ENCODE results near the gene NCAPG2.

Gene NCAPG2

DNA sequence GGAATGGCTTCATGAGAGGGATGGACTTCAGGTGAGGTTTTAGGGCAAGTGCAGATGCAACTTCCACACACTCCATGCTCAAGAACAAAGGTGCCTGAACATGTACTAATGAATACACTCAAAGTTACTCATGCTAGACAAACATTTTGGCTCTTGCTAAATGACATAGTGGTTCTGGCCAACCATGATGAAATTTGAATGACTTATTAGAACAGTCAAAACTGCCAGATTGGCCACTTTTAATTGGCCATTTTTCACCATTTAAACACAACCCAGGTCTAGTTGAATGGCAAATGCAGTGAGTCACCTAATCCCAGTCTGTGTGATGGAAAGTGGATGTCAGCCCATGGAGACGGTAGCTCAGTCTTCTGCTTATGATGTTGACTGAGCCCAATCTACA lies 112.1 kb downstream of the NCAPG2 start:
- DNase-seq, result no peak

DNA sequence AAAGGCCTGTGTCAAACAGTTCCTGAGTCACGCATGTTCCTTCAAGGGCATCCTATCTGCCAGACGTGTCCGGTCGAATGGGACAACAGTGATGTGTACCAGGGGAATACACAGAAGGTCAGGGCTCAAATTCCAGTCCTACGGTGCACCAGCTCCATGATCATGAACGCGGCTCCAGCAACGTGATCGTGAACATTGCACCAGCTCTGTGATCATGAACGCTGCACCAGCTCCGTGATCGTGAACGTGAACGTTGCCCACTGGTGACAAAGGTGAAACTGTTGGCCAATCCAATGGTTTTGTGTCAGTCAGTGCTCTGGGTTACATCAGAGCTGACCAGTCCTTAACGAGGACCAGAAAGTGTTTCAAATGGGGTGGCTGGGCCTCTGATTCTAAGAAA lies 112.7 kb downstream of the NCAPG2 start:
- DNase-seq, result no peak

- no peak for DNase-seq
Measured at GRCh38 chr7:158590181-158590530, 114.4 kb downstream of the NCAPG2 start.

- DNase-seq, result no peak
Measured at GRCh38 chr7:158589653-158590052, 115.0 kb downstream of the NCAPG2 start.

DNA sequence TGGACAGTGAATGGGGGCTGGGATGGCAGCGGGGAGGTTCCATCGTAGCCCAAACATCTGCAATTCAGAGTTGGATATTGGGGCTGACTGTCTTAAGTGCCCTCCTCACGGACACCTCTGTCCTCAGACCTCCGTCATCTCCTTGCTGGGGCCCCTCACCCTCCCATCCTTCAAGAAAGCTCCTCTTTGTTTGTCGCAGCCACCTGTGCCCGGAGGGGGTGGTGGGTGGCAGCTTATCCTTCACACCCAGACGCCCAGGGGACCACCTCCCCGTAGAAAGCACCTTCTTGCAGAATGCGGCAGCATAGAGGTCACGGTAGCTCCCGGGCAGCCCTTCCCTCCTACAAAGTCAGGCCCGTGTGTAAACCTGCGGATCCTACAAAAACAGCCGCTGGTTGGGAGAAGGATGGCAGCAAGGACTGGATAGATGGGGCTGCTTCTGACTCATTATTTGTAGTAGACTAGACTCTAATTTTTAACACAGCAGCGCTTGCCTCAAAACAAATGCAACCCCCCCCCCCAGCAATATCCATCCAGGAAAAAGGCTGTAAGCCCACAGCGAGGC lies 115.6 kb downstream of the NCAPG2 start:
- no peak for DNase-seq

DNA sequence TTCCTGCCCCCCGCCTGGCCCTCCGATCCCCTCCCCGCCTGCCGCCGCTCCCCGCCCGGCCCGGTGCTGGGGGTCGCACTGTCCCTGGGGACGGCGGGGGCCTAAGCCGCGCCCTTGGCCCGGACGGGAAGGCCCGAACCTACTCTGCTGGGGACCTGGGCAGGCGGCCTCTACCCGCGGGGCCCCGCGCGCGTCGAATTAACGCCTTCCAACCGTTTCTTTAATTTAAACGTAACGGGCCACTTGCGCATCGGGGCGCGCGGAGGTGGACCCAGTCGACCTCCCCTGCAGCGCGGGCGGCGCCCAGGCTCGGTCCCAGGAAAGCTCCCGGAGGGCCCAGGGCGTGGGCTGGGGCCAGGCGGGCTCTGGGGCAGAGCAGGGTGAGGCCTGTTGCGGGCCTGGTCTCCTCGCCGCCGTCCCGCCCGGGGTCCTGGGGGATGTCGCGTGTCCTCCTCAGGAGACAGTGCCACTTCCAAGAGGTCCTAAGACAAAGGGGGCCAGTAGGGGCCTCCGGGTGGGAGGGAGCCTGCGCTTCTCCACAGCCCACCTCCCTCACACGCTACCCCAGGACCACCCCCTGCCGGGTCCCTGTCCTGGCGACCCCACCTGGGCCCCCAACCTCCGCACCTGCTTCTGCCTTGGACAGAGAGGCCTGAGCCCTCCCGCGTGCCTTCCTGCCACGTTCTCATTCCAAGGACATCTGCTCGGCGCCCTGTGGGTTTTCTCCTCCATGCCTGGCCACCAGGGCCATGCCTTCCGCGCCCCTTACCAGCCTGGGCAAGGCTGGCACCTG lies 116.3 kb downstream of the NCAPG2 start:
- no peak for DNase-seq

DNA sequence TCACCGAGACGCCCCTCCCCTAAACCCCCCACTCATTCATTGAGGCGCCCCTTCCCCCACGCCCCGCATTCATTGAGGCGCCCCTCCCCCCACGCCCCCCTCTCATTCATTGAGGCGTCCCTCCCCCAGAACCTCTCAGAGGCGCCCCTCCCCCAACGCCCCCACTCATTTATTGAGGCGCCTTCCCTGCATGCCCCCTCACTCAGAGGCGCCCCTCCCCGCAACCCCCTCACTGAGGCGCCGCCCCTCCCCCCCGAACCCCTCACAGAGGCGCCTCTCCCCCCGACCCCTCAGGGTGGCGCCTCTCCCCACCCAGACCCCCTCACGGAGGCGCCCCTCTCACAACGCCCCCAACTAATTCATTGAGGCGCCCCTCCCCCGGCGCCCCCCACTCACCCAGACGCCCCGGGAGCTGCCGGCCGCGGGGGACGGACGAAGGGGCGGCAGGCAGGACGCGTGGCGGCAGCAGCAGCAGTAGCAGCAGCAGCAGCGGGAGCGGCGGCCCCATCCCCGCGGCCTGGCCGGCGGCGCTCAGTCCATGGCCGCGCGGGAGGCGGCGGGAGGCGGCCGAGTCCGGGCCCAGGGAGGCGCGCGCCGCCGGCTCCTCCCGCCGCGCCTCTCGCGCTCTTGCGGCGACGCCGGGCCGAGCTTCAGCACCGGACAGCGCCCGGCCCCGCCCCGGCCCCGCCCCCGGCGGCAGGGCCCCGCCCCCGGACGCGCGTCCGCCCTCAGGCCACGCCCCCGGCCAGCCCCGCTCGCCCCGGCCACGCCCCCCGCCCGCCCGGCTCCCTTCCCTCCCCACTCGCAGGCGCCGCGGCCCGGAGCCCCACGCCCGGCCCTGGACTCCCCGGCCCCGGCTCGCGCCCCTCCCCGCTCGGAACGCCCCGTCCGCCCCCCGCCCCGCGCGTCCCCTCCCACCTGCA lies 117.2 kb downstream of the NCAPG2 start, which contains the start of gene PTPRN2:
Gene PTPRN2, minus strand, starts transcription at position 662 of the 923 bp plus-strand sequence.
- DNase-seq, result no peak

GRCh38 chr7:158586499-158587161 lies 118.0 kb downstream of the NCAPG2 start:
- DNase-seq, result no peak

DNA sequence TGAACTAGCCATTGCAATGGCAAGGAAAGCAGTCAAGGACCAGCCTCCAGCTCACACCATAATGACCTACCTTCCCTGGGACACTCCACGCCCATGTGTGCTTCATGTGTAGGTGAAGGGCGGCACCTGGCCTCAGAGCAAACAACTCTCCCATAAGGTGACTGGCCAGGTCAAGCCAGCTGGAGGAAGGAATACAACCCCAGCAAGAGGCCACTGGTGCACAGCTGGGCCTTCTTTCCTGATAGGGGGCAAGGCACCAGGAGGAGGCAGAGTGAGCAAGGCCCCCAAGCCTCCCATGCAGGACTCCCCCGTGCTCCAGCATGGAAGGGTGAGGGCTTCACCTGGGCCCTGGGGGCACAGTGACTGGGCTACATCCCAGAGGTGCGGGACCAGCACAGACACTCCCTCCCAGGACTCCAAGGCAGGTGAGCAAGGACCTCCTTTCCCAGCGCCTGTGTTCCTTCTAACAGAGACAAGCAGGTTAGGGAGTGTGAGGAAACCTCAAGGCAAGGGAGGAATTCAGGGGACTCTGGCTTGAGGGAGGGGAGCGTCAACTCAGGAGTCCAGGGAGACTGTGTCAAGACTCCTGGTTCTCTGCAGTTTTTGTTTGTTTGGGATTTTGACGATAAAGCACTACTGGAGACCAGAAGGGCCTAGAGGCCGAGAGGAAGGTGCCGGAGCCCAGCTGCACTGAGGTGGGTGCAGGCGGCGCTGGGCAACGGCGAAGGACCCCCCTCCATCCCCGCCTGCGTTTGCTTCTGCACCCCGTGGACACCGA lies 118.7 kb downstream of the NCAPG2 start:
- no peak for DNase-seq

DNA sequence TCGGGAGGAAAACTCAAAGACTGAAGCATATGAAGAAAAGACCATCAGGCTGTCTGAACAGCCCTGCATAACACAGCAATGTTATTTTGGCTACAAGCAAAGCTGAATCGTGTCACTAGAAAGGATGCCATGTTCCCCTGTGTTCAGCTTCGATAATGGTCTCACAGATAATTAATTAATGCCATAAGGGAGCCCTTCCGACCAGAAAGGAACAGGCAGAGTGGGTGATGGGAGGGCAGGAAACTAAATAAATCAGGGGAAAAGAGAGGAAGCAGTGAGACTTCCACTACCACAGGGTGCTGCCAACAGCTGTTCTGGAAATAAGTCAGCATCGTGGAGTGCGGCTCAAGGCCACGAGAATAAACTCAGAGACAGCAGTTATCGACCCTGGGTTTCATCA lies 120.2 kb downstream of the NCAPG2 start:
- DNase-seq, result no peak

GRCh38 chr7:158583810-158584209 lies 120.8 kb downstream of the NCAPG2 start:
- no peak for DNase-seq

DNA sequence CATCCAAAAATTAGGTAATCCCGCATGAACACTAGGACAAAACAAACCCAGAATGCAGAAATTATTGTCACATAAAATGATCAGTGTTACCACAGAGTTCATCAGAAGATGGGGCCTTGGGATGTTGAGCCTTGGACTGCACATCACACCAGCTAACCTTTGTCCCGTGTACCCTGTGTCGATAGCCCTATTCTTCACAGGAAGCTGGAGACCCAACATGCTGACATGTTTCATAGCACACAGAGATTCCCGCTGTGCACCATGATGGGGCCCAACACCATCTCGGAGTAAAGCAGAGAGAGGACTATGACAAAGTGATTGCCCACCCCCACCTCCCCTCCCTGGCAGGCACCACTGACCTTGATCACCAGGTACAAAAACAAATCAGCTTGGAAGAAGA lies 121.5 kb downstream of the NCAPG2 start:
- DNase-seq, result no peak

GRCh38 chr7:158582089-158582456 lies 122.5 kb downstream of the NCAPG2 start:
- DNase-seq, result no peak

- peak; percentile 27 for DNase-seq
Measured at GRCh38 chr7:158581440-158582088, 123.0 kb downstream of the NCAPG2 start.
